ENCODE data around the gene LMCD1. TPM values are rescaled to one million over a fixed set of nuclear protein-coding genes. Genes with fewer than 3 reads are reported as not detected.

Gene LMCD1
- 39.9 and 106 TPM in 2 replicates for total RNA-seq

- DNase-seq = peak; percentile 98
Observed at GRCh38 chr3:8501371-8502131, at the start of gene LMCD1. LMCD1 (plus strand) TSS chr3:8501823; CDS start chr3:8501939, 116 bp downstream.

GRCh38 chr3:8452112-8452511, 49.5 kb upstream of the LMCD1 start:
- DNase-seq = no peak

DNA sequence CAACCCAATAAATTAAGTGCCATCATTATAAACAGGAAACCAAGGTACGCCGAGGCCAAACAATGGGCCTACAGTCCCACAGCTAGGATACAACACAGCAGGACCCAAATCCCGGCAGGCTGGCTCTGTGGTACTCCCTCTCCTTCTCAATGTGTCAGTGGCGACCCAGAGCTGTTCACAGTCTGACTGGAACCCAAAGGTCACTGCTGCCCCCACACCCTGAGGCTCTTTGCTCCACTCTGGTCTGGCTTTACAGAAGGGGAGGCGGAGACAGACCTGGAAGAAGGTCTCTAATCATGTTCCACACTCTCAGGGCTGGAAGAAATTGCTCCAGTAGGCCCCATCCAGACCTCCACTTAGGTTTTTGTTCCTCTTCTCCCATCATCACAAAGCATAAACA, 48.5 kb upstream of the LMCD1 start:
- no peak for DNase-seq

GRCh38 chr3:8455526-8456411, 45.9 kb upstream of the LMCD1 start:
- DNase-seq = no peak

- DNase-seq = no peak
Observed at GRCh38 chr3:8456412-8456811, 45.2 kb upstream of the LMCD1 start.

GRCh38 chr3:8457039-8457438, 44.6 kb upstream of the LMCD1 start:
- no peak for DNase-seq

GRCh38 chr3:8458238-8458661, 43.4 kb upstream of the LMCD1 start:
- no peak for DNase-seq

DNA sequence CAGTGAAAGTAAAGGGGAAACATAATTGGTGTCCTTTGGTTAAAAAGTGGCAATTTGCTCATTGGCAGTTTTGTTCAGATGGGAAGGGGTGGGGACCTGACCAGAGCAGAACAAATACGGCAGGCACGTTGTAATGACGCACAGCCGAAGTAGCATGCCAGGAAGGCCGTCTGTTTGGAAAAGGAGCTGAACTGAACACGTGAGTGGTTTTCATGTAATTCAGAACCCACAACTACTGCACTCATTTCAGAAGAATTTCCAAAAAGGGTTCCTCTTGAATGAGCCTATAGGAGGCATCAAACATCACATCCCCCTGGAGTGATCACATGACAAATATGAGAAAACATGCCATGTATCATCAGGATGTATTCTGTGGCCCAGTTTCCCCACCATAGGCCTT, 42.9 kb upstream of the LMCD1 start:
- DNase-seq = no peak

- DNase-seq = no peak
Observed at GRCh38 chr3:8460050-8460708, 41.4 kb upstream of the LMCD1 start.

DNA sequence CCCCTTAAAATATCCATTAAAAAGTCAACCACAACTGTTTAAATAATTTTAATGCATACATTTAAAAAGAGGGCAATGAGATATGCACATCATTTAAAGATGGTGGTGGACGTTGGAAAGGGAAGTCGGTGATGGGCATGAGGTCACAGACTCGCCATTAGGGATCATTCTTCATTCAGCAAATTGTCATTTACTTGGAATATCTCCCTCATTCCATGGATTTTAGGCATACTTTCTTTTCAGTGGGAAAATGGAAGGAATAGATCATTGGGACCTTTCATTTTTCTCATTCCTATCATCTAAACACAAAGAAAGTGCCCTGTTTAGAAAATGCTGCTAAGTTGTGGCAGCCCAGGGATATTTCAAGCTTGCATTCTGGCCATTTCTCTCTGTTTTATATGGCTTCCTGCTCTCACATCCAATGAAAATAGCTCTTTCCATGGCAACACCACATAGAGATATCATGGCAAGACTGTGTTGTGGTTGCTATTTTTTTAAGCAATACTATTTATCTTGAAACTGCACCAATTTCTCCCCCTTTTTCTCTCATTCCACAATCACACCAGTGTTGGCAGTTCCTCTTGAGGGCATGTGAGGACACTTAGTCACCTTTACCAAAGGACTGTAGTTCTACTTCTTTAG, 40.7 kb upstream of the LMCD1 start:
- no peak for DNase-seq

GRCh38 chr3:8464668-8465067, 37.0 kb upstream of the LMCD1 start:
- no peak for DNase-seq

DNA sequence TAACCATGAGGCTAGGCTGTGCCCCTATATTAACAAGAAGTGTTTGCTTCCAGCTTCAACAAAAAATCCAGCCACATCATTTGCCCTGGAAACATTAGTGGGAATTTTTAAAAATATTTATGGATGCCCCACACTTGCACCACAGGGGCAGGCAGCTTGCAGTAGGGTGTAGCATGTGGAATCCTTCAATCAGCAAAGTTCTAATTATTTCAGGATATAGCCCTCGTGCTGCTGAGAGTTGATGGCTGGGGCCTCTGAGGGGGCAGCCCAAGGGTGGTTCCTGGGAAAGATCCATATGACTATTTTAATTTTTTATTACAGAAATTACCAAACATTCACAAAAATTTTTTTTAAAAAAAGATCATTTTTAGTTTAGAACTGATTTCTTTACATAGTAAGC, 35.1 kb upstream of the LMCD1 start:
- no peak for DNase-seq

- DNase-seq = no peak
Observed at GRCh38 chr3:8470801-8471200, 30.8 kb upstream of the LMCD1 start.

- no peak for DNase-seq
Observed at GRCh38 chr3:8472549-8472948, 29.1 kb upstream of the LMCD1 start.

DNA sequence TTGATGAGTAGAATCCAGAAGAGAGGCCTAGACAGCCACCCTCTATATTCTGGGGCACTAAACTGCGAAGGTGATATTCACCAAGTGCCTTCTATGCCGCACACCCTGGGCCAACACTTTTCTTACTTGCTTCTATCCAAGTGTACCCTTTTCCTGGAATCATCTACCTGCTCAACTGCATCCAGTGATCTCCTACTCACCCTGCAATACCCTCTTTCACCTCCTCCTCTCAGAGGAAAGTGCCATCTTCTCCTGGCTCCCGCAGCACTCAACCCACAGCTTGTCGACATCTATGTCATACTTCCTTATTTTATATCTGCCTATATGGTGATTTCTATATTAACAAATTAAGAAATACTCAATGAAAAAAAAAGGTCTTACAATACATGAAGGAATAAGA, 28.6 kb upstream of the LMCD1 start:
- DNase-seq = no peak

DNA sequence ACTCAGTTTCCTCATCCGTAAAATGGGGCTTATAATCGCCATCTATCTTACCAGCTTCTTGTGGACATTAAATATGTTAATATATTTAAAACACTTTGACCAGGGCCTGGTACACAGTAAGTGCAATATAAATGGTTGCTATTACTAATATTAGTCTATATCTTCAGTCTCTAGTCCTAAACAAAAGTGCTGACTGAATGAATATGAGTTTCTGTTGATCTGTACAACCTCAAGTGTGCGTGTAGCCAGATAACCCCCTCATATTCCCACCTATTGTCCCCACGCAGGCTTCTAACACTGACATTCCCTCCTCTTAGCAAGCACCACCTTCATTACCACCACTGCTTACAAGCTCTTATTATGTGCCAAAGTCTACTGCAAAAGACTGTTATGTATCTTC, 27.6 kb upstream of the LMCD1 start:
- no peak for DNase-seq

DNA sequence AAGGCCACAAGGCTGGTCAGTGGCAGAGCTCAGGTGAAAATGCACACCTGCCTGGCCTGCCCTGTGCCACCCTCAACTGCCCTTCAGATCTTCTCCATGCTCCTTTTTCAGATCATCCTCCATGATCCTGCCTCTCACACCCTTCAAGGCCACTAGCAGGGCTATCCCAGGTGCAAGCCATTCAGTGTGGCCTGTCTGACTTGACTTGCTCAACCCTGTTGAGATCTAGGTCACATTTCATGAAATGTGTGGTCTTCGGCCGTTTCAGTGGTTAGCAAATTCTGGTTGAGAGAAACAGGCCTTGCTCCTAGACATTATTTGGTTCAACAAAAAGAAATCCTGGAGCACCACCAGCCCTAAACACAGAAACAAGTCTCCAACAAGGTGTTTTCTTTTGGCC, 26.6 kb upstream of the LMCD1 start:
- no peak for DNase-seq

DNA sequence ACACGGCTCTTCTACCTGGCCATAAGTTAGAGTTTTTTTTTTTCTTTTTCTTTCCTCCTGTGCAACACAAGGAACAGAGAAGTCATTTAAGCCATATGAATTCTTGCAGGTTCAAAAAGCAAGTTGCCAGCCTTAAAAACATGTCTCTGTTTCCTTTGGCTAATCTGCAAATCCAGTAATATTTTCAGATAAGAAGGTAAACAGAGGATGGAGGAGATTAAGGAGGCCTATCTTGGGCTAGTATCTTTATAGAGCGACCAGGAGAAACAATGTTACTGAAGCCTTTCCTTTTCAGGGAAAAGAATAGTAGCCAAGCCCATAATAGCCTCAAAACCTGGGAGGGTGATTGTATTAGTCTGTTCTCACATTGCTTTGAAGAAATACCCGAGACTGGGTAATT, 20.9 kb upstream of the LMCD1 start:
- no peak for DNase-seq

GRCh38 chr3:8481380-8481779, 20.2 kb upstream of the LMCD1 start:
- no peak for DNase-seq

GRCh38 chr3:8482263-8482662, 19.4 kb upstream of the LMCD1 start:
- DNase-seq = peak; percentile 88

DNA sequence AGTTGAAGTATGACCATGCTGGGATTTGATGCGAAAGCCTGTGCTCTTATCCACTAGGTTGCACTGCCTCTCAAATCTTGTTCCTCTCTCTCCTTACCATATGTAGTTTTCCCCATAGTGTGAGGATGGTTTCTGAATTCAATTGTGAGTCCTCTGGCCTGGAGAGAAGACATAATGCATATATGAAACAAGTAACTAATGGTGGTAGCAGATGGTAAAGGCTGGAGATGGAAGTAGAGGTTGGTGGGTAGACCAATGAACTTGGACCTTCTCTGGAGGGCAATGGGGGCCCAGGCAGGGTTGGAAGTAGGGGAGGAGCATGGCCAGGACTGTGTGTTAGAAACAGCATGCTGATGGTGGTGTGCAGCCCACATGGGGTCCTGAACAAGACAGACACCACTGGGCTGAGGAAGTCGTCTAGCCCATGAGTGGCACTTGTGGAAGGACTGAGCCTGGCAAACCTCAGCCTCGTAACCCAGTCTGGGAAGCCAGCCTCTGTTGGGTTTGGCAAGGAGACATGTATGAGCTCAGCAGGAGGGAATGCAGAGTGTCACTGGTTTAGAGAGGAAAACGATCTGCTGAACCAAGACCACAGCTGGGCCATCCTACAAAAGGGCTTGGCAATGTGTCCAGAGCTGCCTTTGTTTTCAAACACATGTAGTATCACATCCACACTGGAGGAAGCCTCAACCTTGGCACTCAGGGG, 18.5 kb upstream of the LMCD1 start:
- peak; percentile 87 for DNase-seq
